Parathyroid adenoma (tissue), 2 donors: Measurements from ENCODE around the gene EEFSEC.

Source experiments
- H2AFZ ChIP-seq: fragments of 300-600 bp; sonication (generic); one replicate; pipeline ENCODE4 v1.7.0; 2017; ENCODE audit warnings: antibody characterized with exemption, mild to moderate bottlenecking
- H3K27ac ChIP-seq: fragments of 300-600 bp; sonication (generic); one replicate; pipeline ENCODE4 v1.7.0; 2017
- H3K27me3 ChIP-seq: fragments of 300-600 bp; sonication (generic); one replicate; pipeline ENCODE4 v1.7.0; 2017; ENCODE audit warnings: low read length; ENCODE audit not compliant: control insufficient read depth, insufficient read depth
- H3K36me3 ChIP-seq: fragments of 300-600 bp; sonication (generic); one replicate; pipeline ENCODE4 v1.7.0; 2017; ENCODE audit warnings: low read length; ENCODE audit not compliant: control insufficient read depth, insufficient read depth
- H3K4me1 ChIP-seq: fragments of 300-600 bp; sonication (generic); one replicate; pipeline ENCODE4 v1.7.0; 2017; ENCODE audit warnings: control low read depth
- H3K4me2 ChIP-seq: fragments of 300-600 bp; sonication (generic); one replicate; pipeline ENCODE4 v1.7.0; 2017; ENCODE audit warnings: low read length
- H3K4me3 ChIP-seq: fragments of 300-600 bp; sonication (generic); one replicate; pipeline ENCODE4 v1.7.0; 2017; ENCODE audit warnings: low read depth, low read length
- H3K79me2 ChIP-seq: fragments of 300-600 bp; sonication (generic); one replicate; pipeline ENCODE4 v1.7.0; 2017; ENCODE audit warnings: control low read depth
- H3K9ac ChIP-seq: fragments of 300-600 bp; sonication (generic); one replicate; pipeline ENCODE4 v1.7.0; 2017; ENCODE audit warnings: mild to moderate bottlenecking
- H3K9me3 ChIP-seq: fragments of 300-600 bp; sonication (generic); one replicate; pipeline ENCODE4 v1.7.0; 2017; ENCODE audit warnings: low read length; ENCODE audit not compliant: control insufficient read depth
- TF ChIP-seq, protein P1 (sequence below): fragments of 300-600 bp; sonication (generic); IDR thresholded peaks from one replicate; pipeline ENCODE4 v1.7.0; 2017; ENCODE audit warnings: antibody characterized with exemption, mild to moderate bottlenecking
- donor health status: primary hyperparathyroidism.

The EEFSEC gene

DNA sequence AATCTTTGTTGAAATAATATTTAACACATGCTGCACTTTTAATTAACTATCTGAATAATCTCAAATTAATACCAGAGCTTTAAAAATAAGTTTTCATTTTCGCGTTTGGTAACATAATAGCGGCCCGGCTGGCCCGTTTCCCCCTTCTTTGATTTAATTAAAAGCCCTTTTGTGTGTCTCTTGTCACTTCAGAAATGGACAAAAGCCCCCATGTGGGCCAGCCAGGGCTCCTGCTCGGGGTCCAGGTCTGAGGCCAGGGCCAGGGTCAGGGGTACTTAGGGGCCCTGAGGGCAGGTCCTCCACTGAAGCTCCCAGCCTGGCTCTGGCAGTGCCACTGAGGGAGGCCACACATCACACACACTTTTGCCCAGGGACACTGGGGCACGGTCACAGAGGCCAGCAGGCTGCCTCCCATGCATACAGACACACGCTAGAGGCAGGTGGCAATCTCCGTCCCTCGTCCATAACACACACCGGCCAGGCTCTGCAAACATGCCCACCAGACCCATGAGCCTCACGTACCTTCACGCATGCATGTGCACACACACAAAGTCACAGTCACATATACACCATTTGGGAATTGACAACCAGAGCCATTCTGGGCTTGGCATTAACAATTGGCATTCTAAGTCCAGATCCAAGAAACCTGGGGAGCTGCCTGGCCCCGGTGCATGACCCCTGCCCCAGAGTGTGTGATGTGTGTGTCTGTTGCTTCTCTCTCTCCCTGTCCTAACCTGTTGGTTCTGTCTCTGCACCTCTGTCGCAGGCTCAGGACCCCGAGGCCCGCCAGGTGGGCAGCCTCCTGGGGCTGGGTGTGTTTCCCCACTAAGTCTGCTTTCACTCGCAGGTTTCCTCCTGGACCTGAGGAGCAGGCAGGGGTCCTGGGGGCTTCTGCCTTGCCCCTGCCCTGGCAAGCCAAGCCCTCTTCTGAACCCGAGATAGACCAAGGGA is 274.9 kb downstream of the EEFSEC start:
- Histone ChIP-seq H3K27me3 (no peaks in the 10 kb centered on the region), H2AFZ (no peak overlapping the region), H3K4me2 (peak overlapping the region; percentile 45), H3K4me1 (peaks cover 13% of the 10 kb centered on the region), H3K36me3 (no peaks in the 10 kb centered on the region), H3K9me3 (no peaks in the 10 kb centered on the region), H3K4me3 (no peak overlapping the region), H3K27ac (no peak overlapping the region), H3K9ac (no peak overlapping the region), H3K79me2 (no peaks in the 10 kb centered on the region)
- TF ChIP-seq, protein P1, sequence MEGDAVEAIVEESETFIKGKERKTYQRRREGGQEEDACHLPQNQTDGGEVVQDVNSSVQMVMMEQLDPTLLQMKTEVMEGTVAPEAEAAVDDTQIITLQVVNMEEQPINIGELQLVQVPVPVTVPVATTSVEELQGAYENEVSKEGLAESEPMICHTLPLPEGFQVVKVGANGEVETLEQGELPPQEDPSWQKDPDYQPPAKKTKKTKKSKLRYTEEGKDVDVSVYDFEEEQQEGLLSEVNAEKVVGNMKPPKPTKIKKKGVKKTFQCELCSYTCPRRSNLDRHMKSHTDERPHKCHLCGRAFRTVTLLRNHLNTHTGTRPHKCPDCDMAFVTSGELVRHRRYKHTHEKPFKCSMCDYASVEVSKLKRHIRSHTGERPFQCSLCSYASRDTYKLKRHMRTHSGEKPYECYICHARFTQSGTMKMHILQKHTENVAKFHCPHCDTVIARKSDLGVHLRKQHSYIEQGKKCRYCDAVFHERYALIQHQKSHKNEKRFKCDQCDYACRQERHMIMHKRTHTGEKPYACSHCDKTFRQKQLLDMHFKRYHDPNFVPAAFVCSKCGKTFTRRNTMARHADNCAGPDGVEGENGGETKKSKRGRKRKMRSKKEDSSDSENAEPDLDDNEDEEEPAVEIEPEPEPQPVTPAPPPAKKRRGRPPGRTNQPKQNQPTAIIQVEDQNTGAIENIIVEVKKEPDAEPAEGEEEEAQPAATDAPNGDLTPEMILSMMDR, result no peak

DNA sequence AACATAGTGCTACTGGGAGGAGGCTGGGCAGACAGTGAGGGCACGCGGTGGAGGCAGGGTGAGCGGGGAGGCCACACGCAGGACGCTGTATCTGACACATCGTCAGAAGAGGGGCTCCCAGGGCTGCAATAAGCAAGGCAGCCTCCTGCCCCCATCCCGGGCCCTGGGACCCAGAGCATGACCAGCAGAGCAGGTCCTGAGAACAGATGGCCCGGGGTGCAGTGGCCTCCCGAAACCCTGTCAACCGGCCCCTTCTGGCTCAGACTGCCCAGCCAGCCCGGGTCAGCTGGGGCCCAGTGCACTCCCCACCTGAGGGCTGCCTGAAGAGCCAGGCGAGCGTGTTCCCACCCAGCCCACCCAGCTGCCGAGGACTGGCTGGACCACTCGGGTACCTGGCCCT is 276.0 kb downstream of the EEFSEC start:
- TF ChIP-seq, protein P1, result no peak
- no peaks in the 10 kb centered on the region for H3K27me3 ChIP-seq

DNA sequence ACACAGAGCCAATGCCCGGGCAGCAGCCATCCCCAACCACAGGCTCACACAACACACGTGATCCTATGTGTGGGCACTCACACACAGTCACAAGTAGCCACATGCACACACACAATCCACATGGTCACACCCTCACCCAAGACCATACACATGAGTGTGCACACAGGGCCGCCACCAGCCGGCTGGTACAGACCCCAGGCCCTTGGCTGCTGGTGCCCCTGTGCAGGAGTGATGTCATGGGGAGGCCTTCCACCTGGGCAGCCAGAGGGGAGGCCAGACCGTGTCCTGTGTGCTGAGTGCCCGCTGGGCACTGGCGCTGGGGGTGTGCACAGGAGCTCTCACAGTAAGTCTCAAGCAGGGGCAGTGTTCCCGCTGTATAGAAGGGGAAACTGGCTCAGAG is 276.5 kb downstream of the EEFSEC start:
- no peak overlapping the region for H2AFZ ChIP-seq
- no peak overlapping the region for H3K27ac ChIP-seq
- H3K36me3 ChIP-seq, result no peaks in the 10 kb centered on the region
- H3K9me3 ChIP-seq, result no peaks in the 10 kb centered on the region
- H3K4me2 ChIP-seq, result no peak overlapping the region
- no peak overlapping the region for H3K9ac ChIP-seq
- no peaks in the 10 kb centered on the region for H3K79me2 ChIP-seq
- peaks cover 15% of the 10 kb centered on the region for H3K4me1 ChIP-seq
- H3K27me3 ChIP-seq, result no peaks in the 10 kb centered on the region
- no peak overlapping the region for H3K4me3 ChIP-seq
- TF ChIP-seq, protein P1, result no peak

More for the DNA sequence above, 276.0 kb downstream of the EEFSEC start:
- Histone ChIP-seq H3K9ac (no peak overlapping the region), H2AFZ (no peak overlapping the region), H3K9me3 (no peaks in the 10 kb centered on the region), H3K4me3 (no peak overlapping the region), H3K27ac (no peak overlapping the region), H3K4me2 (no peak overlapping the region), H3K79me2 (no peaks in the 10 kb centered on the region), H3K4me1 (peaks cover 15% of the 10 kb centered on the region), H3K36me3 (no peaks in the 10 kb centered on the region)

DNA sequence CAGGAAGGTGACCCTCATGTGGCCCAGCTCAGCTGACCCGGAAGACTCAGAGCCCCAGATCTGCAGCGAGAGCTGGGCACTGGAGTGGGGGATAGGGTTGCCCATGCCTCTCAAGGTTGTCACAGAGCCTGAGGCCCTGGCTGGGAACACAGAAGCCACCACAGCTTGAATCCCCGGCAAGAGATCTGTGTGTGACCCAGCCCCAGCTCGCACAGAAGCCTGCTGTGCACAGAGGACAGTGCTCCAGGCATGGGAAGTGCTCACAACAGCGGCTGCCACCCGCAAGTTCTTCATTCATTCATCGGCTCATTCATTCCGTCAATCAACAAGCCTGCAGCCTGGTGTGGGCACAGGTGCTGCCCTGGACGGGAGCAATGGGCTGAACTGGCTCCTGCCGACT is 277.0 kb downstream of the EEFSEC start:
- H3K4me1 ChIP-seq, result peaks cover 19% of the 10 kb centered on the region
- no peak overlapping the region for H3K4me2 ChIP-seq
- H3K4me3 ChIP-seq, result no peak overlapping the region
- no peaks in the 10 kb centered on the region for H3K36me3 ChIP-seq
- H3K27me3 ChIP-seq, result no peaks in the 10 kb centered on the region
- TF ChIP-seq, protein P1, result no peak
- H2AFZ ChIP-seq, result no peak overlapping the region
- H3K27ac ChIP-seq, result no peak overlapping the region
- no peaks in the 10 kb centered on the region for H3K9me3 ChIP-seq
- H3K9ac ChIP-seq, result no peak overlapping the region
- no peaks in the 10 kb centered on the region for H3K79me2 ChIP-seq
